Amygdala (tissue), 56 donors: ENCODE results near the gene ADCY5.

Experiments used
- DNase-seq, 56 donors: peaks; one replicate each; lab custom pipeline; 2025; lab: John Stamatoyannopoulos, UW

The ADCY5 gene

GRCh38 chr3:123315271-123315595, 133.7 kb downstream of the ADCY5 start:
- no peak for DNase-seq

GRCh38 chr3:123314359-123315270, 134.3 kb downstream of the ADCY5 start:
- DNase-seq, result no peak

GRCh38 chr3:123313889-123314288, 135.0 kb downstream of the ADCY5 start:
- DNase-seq, result no peak

GRCh38 chr3:123312331-123313265, 136.3 kb downstream of the ADCY5 start:
- DNase-seq, result no peak

DNA sequence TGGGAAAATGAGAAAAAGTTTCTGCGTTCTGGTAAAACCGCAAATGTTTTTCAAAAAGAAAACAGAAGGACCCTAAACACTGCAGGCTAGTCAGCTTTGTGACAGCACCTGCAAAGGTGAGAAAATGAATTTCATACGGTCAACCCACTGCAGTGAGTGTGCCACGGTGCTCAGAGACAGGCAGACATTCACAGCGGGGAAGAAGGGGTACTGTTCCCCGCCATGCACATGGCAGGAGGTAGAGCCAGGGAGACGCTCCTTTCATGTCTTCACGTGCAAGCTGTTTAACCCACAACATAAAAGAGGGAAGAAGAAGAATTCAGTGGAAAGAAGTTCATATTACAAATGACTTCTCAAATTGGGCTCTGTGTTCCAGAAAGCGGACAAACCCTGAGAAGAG, 137.7 kb downstream of the ADCY5 start:
- no peak for DNase-seq

GRCh38 chr3:123310741-123311140, 138.1 kb downstream of the ADCY5 start:
- DNase-seq, result no peak

DNA sequence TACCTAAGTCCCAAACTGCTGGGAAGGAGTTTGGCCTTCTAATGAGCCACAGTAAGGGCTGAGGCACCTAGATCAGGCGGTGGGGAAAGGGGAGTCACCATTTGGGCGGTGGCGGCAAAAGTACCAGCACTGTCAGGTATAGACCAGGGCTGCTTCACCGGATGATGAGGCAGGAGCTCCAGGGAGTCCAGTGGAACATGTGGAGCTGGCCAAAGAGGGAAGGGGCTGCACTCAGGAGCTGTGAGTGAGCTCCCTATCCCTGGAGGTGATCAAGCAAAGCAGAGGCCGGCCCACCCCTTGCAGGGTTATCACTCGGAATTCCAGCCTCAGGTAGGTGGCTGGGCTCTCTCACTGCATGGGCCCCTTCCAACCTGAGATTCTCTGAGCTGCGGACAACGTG, 138.7 kb downstream of the ADCY5 start:
- no peak for DNase-seq

DNA sequence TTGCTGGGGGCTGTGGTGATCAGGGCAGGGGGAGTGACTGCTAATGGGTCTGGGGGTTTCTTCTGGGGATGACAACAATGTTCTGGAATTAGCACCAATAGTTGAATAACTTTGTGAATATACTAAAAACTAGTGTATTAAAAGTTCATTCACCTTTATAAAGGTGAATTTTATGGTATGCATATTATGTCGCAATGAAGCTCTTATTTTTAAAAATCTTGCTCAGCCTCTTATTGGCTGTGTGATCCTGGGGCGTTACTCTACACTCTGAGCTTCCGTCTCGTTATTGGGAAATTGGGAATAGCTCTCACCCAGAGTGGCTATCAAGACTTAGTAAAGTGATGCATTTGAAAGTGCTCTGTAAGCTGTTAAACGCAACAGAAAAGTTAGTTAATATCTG, 141.8 kb downstream of the ADCY5 start:
- no peak for DNase-seq

GRCh38 chr3:123305192-123305591, 143.7 kb downstream of the ADCY5 start:
- peak in 3 of 56 donors; percentile 10 to 22 (median 22) for DNase-seq

DNA sequence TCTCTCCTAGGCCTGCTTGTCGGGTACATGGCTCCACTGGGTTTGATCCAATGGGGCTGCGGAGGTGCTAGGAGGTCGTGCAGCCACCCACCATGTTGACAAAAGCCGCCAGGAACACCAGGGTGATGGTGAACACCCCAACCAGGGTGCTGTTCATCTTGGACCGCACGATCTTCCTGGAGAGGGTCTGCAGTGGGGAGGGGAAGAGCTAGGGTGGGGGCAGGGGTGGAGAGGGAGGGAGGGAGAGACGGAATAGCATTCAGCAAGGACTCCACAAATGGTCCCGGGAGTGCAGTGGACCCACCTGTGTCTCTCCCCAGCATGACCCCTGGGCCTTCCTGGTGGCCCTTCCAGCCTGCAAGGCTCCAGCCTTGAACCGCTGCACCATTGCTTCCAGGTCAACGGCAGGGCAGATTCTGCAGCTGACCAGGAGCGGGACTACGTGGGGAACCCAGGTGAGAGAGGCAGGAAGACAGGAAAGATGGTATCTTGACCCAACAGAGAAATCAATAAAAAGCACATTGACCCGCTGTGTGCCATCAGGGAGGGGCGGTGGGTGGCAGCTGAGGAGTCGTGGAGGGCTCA, 144.8 kb downstream of the ADCY5 start:
- DNase-seq, result no peak

DNA sequence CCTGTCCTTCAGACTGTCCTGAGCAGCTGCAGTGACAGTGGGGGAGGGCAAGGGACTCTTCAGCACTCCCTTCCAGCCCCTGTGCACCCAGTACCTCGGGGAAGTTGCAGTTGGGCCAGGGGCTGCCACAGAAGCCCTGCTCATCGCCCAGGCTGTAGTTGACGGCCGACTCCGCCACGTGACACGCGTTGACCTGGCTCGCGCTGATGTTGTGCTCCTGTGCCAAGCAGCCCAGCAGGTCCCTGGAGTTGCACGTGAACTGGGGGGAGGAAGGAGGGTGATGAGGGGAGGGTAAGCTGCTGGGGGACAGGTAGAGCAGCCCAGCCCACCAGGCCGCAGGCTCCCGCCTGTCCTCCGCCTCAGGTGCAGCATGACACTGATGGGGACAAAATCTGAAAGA, 145.9 kb downstream of the ADCY5 start:
- no peak for DNase-seq

DNA sequence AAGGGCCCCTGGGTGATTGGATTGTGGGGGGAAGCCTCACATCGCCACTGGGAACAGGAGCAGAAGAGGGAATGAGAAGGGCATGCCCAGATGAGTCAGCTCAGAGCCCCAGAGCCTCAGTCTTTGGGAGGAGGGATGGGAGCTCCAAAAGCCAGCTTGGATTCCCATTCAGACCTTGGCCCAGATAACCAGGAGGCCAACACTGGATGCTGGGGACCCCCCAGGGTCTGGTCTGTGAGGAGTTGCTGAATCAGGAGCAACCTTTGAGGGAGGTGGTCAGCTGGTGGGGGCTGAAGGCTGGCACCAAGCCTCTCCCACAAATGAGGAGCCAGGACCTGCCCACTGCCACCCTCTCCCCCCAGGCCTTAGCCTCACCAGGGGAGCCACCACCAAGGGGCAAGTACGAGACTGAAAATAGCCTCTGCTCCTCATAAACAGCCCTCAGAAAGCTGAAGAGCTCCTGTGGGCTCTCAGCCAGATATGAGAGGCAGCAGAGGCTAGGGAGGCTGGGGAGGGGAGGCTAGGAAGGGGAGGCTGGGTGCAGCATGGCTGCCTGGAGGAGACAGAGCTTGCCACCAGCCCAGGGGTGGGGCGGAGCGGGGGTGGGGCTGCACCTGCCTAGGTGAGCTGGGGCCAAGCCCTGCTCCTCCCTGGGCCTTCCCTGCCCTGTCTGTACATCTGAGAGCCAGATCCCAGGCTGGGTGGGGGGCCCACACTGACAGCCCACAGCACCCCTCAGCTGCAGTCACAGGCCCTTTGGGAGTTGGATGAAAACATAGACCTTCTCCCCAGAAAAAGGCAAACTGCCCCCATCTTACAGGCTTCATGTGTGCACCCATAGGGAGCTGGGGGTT, 147.3 kb downstream of the ADCY5 start:
- no peak for DNase-seq

GRCh38 chr3:123300583-123300982, 148.3 kb downstream of the ADCY5 start:
- no peak for DNase-seq

DNA sequence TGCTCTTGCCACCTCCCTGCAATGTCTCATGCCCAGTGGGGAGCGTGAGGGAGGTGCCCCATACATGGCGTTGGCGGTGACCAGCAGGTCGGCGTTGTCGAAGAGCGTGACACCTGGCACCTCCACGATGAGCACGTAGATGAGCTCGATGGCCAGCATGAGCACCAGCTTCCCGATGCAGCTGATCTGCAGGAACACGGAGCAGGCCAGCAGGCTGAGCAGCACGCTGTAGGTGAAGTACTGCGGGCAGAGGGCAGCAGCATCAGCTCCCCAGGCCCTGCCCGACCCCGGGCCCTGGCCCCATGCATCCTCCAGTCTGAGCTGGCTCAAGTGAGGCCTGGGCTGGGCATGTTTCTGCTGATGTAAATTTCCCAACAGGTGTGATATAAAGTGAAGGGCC, 148.8 kb downstream of the ADCY5 start:
- no peak for DNase-seq

DNA sequence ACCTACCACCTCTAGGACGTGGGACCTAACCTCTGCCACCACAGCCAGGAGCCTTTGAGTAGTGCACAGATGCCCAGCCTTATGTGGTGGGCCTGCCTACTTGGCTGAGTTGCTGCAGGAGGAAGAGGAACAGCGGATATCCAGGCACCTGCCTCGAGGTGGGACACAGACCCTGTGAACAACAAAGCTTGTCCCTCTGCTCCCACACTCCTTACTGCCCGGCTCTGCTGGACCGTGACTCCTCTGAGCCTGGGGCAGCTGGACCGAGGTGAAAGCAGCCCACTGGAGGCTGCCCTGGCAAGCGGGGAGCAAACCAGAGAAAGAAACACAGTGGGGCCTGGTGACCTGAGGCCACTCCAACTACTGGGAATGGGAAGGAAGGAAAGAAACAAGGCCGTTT, 149.3 kb downstream of the ADCY5 start:
- DNase-seq, result no peak

DNA sequence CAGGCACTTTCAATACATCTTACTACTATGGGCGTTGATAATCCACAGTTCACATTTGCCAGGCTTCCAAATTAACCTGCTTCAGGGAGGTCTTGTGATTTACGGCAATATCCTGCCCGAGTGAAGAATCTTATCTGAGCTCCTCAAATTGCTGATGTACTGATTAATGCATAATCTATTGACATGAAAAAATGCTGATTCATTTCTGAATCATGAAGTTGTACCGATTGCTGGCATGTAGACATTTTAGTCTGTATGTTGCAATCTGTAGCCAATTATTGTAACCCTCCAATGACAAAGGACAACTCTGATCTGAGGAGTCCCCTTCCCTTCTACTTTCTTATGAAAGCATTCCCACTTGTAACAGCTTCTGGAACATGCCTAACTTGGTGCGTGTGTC, 150.0 kb downstream of the ADCY5 start:
- no peak for DNase-seq

- no peak for DNase-seq
Observed at GRCh38 chr3:123297627-123297899, 151.3 kb downstream of the ADCY5 start.

- DNase-seq, result no peak
Observed at GRCh38 chr3:123296836-123297626, 151.9 kb downstream of the ADCY5 start.

DNA sequence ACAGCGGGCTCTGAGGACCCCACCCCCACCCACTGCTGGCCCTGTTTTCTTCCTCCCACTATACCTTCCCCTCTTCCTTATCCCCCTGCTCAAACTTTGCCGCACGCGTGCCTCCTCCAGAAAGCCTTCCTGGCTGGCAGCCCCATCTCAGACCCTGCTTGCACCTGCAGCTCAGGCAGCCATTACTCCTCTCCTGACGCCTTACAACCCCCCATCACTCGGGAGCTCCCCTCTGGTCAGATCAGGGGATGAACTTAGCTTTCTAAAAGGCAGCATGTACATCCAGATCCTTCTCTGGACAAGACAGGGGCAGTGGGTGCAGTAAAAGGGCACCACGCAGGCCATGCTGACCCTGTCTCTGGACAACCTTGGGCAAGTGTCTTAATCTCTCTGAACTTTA, 152.6 kb downstream of the ADCY5 start:
- DNase-seq, result no peak

DNA sequence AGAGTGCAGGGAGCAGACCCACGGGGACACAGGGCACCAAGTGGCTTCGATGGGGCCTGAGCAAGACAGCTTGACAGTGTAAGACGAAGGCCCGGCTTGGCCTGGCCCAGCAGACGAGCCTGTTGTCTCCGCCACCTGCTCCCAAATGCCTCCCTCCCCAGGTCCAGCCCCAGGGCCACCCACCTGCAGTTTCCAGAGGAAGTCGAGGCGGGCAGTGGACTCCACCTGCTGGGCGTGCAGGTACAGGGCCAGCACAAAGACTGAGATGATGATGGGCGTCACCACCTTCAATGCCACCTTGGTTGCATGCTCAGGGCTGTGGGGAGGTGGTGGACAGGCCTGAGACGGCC, 153.0 kb downstream of the ADCY5 start:
- DNase-seq, result no peak
